HG03442 (cell line): ENCODE data around the gene PTPRM.

Source experiments
- ATAC-seq: cut with Tn5 transposase; IDR thresholded peaks from one replicate; pipeline ENCODE4 v1.9.1; 2021; ENCODE audit warnings: mild to moderate bottlenecking, moderate library complexity; ENCODE audit not compliant: unreplicated experiment

The PTPRM gene

GRCh38 chr18:8139127-8139527 is 572.0 kb downstream of the PTPRM start:
- no peak for ATAC-seq

- no peak for ATAC-seq
Measured at GRCh38 chr18:8139891-8140406, 572.8 kb downstream of the PTPRM start.

- no peak for ATAC-seq
Measured at GRCh38 chr18:8140841-8141501, 573.9 kb downstream of the PTPRM start.

GRCh38 chr18:8142131-8142711 is 575.1 kb downstream of the PTPRM start:
- no peak for ATAC-seq

GRCh38 chr18:8142932-8143331 is 575.8 kb downstream of the PTPRM start:
- ATAC-seq = no peak

- no peak for ATAC-seq
Measured at GRCh38 chr18:8151181-8151580, 584.1 kb downstream of the PTPRM start.

GRCh38 chr18:8153887-8154583 is 586.9 kb downstream of the PTPRM start:
- no peak for ATAC-seq

- ATAC-seq = no peak
Measured at GRCh38 chr18:8162802-8163201, 595.7 kb downstream of the PTPRM start.

- no peak for ATAC-seq
Measured at GRCh38 chr18:8163286-8163959, 596.3 kb downstream of the PTPRM start.

- no peak for ATAC-seq
Measured at GRCh38 chr18:8165095-8165494, 598.0 kb downstream of the PTPRM start.

- ATAC-seq = no peak
Measured at GRCh38 chr18:8167026-8167425, 599.9 kb downstream of the PTPRM start.

- ATAC-seq = no peak
Measured at GRCh38 chr18:8167673-8168072, 600.6 kb downstream of the PTPRM start.

- no peak for ATAC-seq
Measured at GRCh38 chr18:8169722-8170121, 602.6 kb downstream of the PTPRM start.

- ATAC-seq = no peak
Measured at GRCh38 chr18:8174771-8175170, 607.7 kb downstream of the PTPRM start.

- ATAC-seq = no peak
Measured at GRCh38 chr18:8175501-8176061, 608.5 kb downstream of the PTPRM start.

- no peak for ATAC-seq
Measured at GRCh38 chr18:8176109-8176508, 609.0 kb downstream of the PTPRM start.

- no peak for ATAC-seq
Measured at GRCh38 chr18:8176554-8176953, 609.4 kb downstream of the PTPRM start.

GRCh38 chr18:8177330-8178016 is 610.4 kb downstream of the PTPRM start:
- no peak for ATAC-seq

- no peak for ATAC-seq
Measured at GRCh38 chr18:8186413-8186812, 619.3 kb downstream of the PTPRM start.

- ATAC-seq = no peak
Measured at GRCh38 chr18:8188184-8188583, 621.1 kb downstream of the PTPRM start.

GRCh38 chr18:8190980-8191379 is 623.9 kb downstream of the PTPRM start:
- ATAC-seq = no peak
